ENCODE measurements around the gene PSMD12.

GRCh38 chr17:67290244-67290643 is 76.1 kb downstream of the PSMD12 start:
- TF ChIP-seq, protein P1, sequence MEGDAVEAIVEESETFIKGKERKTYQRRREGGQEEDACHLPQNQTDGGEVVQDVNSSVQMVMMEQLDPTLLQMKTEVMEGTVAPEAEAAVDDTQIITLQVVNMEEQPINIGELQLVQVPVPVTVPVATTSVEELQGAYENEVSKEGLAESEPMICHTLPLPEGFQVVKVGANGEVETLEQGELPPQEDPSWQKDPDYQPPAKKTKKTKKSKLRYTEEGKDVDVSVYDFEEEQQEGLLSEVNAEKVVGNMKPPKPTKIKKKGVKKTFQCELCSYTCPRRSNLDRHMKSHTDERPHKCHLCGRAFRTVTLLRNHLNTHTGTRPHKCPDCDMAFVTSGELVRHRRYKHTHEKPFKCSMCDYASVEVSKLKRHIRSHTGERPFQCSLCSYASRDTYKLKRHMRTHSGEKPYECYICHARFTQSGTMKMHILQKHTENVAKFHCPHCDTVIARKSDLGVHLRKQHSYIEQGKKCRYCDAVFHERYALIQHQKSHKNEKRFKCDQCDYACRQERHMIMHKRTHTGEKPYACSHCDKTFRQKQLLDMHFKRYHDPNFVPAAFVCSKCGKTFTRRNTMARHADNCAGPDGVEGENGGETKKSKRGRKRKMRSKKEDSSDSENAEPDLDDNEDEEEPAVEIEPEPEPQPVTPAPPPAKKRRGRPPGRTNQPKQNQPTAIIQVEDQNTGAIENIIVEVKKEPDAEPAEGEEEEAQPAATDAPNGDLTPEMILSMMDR (IDR thresholded peaks at IDR 0.05): no peak
- TF ChIP-seq EZH2phosphoT487 (IDR thresholded peaks at IDR 0.05): no peak

Data from neural progenitor cell (in vitro differentiated cells).